GM19023 (cell line): Measurements from ENCODE around the gene IRAG1.

Experiments used
- ATAC-seq: cut with Tn5 transposase; IDR thresholded peaks from one replicate; pipeline ENCODE4 v1.9.1; 2021; ENCODE audit warnings: mild to moderate bottlenecking, moderate library complexity; ENCODE audit not compliant: unreplicated experiment

IRAG1 gene

DNA sequence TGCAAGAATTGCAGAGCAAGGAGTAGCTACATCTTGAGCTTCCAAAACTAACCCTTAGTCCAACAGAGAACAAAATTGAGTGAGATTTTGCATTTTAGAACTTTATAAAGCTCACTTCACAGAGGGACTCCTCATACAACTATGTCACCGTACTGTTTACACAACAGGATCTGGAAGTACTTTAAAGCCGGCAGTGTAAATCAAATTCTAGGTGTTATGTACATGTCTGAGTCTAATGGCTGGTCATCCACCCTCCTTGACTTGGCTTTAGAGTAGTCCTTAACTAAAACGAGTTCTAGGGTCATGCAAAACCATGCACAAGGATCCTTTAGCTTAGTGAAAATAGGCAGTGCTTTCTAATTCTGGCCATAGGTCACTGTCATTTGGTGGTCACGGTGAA is 23.5 kb downstream of the IRAG1 start:
- ATAC-seq, result no peak

DNA sequence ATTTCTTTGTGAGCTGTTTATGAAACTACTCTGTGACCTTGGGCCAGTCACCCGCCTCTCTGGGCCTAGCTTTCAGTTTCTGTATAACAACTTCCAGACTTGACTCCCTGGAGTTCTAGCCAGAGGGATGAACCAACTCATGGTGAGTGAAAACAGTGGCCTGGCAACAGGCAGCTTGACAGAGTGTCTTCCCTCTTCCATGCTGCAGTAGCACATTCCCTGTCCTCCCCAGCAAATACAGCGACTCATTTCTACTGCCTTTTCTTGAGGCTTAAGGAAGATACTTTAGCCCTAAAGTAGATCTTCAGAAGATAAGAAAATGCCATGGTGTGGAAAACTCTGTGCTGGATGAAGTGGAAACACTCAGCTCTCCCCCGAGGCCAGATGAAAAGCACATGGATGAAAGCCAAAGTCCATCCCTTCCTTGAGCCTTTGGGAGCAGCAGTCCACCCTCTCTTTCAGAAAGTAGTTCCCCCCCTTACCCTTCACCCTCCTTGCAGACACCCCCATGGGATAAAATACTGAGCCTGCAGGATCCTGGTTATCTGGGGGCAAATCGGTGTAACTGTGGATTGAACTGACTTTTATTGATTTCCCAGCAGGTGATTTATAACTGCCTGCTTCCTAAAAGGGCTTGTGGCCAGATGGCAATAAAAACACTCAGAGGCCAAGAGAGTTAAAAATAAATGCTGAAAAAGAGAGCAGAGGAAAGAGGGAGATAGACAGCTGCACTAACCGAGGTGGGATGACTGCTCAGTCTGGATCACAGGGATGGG is 24.1 kb downstream of the IRAG1 start:
- ATAC-seq, result no peak

DNA sequence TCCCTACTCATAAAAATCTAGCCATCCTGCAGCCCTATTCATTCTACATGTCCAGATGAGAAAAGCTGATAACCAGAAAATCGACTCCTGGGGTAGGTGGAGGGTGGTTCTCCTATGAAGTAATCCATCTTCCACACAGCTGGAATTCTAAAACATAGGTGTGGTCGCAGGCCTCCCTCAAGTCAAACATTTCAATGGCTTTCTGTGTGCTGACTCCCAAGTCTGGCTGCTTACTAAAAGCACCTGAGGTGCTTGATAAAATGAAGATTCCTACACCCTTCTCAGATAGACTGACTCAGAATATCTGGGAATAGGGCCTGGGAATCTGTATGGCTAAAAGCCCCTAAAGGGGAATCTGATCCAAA is 26.1 kb downstream of the IRAG1 start:
- ATAC-seq, result no peak

DNA sequence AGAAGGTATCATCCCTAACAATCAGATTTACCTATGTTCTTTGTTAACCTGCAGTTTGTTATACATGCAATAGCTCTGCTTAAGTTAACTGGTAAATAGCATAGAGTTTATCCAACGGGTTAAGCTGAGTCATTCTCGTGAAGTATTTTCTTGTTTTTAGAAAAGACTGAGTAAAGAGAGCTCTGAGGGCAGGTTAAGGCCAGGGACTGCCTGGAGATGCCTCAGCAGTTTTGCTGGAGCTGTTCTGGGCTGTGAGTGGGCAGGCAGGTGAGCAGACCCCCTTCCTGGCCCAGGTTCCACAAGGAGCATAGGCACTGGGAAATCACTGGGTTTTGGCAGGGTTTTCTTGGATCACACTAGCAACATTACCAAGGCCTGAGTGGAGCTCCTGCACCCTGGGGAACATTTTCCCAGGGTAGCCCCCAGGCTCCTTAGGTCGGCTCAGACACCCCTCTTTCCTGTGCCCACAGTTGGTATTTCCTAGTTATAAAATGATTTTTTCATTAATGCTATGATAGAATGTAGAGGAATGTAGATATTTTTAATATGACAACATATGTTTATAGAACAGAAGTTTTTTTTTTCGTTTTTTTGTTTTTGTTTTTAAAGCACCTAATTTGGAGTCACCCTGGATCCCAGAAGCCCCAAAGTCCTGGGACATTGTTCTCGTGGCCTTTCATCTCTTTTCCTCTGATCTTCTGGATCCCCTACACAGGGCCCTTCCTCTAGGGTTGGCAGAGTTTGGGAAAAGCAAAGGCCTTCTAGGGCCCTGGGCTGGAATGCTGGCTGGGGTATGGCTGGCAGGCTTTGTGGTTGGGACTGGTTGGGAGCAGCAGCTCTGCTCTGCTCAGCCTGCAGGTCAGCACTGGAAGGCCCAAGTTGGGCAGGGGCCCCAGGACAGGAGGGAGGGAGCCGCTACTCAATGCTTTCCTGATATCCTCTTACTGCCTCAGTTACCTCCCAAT is 26.7 kb downstream of the IRAG1 start:
- no peak for ATAC-seq

DNA sequence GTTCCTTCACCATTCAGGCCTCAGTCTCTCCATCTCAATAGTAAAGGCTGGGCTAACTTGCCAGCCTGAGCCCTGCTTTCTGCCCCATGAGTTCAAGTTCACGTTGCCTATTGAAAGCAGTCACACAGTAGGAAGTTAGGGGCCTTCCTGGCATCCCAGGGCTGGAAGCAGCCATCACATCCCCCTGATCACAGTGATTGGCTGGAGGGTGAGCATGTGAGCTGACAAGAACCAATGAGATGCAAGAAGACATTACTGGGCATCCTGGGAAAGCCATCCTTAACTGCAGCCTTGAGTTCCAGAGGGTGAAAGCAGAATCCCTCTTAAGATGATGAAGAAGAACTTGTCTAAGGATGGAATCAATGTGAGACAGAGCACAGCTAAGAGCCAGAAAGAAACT is 29.1 kb downstream of the IRAG1 start:
- ATAC-seq, result no peak

DNA sequence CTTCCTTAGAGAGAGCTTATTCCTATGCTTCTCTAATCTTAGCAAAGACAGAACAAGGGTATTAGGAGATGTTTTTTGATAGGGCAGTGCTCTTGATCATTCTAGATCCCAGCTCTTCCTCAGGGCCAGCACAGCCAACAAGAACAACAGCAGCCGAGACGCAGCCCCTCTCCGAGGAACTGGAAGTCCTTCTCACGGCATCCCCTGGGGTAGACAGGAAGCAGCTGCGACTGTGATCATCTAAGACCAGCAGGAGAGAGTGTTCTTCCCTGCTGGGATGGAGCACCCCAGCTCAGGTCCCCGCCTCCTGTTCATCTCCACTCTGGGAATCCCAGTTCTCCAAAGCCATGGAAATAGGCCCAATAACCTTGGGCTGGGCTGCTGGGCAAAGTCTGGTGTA is 29.6 kb downstream of the IRAG1 start:
- no peak for ATAC-seq

DNA sequence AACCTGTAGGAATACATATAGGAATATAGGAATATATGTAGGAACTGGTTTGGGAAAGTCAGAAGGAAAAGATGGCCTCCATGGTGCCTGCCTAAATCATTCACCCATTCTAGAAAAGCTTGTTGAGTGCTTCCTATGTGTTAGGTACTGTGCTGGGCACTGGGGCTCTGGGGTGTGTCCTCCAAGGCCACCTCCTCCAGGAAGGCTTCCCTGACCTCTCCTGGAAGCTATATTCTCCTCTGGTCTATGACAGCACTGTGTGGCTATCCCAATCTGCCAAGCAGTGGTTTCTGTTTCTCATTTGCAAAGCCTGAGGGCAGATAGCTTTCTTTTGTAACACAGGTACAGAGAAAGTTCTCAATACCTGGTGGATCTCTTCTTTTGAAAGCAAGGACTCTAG is 30.2 kb downstream of the IRAG1 start:
- no peak for ATAC-seq

DNA sequence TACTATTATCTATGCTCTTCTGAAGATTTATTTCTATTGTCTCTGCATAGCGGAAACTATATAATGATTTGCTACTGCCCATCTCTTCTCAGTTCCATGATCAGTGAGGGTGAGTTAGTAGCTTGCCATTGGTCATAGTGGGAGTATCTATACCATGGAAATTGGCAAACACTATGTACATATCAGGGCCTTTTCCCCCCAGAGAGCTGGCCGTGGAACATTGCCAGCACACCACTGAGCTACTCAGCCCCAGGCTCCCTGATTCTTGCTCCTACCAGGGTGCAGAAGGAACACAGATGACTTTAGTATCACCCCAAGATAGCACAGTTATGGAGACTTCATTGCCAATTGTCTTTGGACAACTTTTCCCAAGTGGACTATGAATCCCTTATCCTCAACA is 33.2 kb downstream of the IRAG1 start:
- ATAC-seq, result no peak

DNA sequence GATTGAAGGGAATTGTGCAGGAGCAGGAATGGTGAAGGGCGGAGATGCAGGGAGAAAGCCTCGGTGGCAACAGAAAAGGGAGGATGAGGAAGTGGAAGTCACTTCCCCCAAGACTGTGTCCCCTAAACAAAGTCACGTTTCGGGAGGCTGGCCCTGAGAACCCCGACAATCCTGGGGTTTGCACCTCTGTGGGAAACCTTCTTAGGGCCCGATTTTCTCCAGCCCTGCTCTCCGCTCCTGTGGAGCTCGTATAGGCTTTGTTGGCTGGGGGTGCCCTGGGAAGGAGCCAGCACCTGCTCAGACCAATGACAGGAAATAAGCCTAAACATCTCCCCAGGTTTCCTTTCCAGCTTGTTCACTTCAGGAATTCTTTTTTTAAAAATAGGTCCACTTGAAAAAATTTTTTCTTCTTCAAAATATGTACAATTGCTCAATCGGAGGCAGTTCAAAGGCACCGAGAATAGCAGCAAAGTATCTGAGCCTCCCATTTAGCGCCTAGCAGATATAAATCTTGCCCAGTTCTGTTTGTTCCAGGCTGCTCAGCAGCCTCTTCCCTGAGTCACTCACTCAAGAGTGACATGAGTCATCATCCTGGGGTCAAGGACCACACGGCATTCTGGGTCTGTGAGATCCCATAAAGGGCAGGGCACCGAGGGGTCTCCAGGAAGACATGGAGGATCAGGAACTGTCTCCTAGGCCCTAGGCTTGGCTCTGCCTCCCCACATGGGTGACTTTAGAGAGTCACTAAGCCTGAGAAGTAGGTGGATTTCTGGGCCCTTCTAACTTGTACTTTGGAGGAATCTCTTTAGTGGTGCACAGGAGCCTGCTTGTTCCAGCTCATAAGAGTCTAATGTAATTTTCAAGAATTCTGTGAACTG is 34.0 kb downstream of the IRAG1 start:
- ATAC-seq, result no peak

DNA sequence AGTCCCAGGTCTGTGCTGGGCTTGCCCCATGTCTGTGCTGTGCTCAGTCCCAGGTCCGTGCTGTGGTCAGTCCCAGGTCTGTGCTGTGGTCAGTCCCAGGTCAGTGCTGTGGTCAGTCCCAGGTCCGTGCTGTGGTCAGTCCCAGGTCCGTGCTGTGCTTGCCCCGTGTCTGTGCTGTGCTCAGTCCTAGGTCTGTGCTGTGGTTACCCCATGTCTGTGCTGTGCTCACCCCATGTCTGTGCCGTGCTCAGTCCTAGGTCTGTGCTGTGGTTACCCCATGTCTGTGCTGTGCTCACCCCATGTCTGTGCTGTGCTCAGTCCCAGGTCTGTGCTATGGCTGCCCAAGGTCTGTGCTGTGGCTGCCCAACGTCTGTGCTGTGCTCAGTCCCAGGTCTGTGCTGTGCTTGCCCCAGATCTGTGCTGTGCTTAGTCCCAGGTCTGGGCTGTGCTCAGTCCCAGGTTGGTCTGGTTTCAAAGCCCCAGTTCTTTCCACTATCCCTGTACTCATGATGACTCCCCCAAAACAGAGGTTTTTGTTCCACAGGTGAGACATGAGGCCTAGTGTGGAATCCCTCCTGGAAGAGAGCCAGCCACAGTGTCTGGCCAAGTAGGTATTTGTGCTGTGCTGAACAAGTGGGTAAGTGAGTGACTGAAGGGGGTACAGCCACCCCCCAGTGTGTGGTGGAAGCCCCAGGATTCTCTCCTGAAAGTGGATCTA is 34.8 kb downstream of the IRAG1 start:
- no peak for ATAC-seq

DNA sequence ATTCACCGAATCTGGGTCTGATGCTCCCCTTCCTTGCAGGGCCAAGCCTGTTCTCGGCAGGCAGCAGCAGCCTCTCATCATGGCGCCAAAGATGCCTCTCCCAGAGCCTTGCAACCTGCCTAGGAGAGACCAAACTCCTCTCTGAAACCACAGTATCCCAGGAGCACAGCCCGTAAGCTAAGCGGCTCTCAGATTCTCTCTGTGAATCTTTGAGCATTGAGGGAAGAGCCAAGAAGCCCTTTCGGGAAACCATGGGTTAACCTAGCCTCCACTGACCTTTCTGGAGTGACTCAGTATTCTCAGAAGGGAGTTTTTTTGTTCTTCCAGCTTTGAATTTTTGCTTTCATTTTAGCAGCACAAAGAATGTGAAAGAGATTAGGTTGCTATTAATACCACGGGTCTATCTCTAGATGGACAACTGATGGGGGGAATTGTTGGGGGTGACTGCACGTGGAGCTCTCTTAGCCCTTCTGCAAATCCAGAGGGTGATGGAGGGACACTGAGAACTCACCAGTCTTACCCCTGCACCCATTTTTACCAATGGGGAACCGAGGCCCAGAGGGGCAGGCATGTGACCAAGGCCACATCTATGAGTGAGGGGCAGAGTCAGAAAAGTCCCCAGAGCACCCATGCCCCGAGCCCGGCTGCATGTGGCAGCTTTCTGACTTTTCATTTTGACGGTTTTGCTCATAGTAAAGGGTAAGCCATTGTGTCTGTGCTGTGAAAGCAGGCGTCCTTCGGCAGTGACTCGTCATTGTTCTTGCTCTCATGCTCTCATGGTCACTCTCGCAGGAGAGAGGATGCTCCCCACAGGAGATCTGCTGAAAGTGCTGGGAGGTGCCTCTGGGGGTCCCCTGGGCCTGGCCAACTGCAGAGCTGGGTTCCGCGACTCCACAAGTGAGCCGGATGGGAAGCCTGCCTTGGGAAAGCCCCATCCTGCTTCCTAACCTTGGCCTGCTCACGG is 36.0 kb downstream of the IRAG1 start:
- ATAC-seq, result peak; percentile 52

DNA sequence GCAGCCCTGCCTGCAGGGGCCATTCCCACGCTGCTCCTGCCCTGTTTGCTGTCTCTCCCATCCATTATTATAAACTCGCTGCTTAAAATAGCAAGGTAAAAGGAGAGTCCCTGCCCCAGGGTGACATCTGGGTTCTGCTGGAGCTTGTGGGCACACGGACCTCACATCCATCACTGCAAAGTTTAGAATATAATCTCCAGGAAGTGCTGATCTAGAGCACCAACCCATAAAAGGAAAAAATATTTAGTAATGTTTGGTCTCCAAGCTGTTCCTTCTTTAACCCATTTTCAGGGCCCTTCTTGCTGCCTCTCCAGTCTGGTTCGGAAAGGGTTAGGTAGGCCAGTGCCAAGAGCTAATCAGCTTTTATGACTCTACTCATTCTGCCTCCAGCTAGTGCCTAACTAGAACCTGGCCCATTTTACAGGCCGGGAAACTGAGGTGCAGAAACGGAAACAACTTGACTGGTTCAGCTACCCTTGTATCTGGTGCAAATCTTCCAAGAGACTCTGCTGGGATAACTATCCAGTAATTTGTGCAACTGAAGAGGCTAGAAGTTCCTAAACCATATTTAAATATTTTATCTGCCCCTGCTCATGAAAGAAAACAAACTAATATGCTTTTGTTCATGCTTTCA is 37.5 kb downstream of the IRAG1 start:
- no peak for ATAC-seq

DNA sequence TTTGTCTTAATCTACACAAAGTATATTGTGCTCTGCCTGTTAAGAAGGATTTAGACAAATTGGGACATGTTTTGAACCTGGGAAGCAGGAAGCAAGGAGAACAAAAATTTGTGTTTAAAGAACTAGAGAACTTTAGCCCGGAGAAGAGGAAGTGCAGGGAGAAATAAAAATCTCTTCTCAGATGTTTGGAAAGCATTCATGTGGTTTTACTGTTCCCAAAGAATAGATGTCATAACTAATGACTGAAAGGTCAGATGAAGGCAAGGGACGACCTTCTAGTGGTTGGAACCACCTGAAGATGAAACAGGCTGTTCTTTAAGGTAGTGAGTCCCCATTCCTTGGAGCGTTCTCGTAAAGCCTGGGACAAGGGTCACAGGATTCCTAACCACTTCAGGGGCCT is 38.3 kb downstream of the IRAG1 start:
- no peak for ATAC-seq

DNA sequence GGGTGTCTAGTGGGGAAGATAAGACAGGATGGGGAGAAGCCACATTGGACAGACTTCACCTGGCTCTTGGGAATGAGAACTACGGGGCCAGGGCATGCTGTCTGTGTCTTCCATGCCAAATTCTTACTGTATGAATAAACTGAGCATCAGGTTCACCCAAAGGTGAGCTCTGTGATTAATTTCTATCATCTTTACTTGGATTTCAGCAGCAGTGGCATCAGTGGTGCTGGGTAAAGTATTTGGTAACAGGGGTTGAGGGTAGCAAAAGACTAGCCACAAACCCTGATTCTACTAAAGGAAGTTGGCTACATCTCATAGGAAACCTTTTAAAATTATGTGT is 38.8 kb downstream of the IRAG1 start:
- ATAC-seq, result no peak

DNA sequence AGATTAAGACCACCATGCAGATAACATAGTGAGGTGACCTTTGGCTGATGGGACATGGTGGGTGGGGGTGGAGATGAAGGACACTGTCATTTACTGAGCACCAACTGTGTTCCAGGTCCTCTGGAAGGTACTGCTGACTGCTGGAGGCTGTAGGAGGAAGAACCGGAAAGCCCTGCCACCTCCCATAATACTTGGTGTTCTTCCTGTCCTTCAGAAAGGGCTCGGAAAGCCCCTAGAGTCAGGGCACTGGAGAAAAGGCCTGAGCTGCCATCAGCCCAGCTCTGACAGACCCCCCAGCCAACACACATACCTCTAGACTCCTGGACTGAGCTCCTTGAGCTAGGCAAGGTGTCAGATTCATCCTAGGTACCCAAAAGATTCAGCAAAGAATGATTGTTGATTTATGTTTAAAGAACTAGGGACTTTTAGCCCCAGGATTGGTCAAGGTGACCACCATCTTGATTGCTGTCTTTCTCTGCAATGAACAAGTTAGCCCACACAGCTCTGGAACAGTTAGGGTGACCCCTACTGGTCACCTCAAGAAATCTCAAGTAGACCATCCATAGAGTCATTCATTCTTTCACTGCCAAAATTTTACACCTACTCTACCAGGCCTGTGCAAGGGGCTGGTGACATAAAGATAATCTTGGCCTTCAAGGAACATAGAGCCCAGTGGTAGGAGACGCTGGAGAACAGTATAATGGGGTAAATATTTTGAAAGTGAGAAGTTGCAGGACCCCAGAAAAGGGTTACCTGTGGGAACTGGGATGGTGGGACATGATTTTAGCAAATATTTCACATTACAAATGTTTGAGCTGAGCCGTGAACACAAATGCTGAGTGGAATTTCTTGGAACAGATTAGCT is 39.4 kb downstream of the IRAG1 start:
- ATAC-seq, result no peak

DNA sequence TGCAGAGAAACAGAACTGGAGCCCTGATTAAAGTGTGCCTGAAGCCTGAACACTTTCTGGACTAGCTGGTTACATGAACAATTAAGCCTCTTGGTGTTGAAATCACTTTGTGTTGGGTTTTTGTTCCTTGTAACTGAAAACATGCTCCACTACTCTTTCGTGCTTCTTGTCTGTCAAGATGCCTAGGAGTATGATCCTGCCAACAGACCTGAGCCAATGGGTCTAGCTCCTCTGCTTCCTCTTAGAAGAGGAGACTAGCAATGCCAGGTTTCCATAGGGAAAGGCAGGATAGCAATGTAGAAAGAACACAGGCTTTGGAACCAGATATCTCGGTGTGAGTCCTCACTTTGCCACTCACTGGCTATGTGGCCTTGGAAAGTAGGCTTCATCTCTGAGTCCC is 40.3 kb downstream of the IRAG1 start:
- no peak for ATAC-seq

DNA sequence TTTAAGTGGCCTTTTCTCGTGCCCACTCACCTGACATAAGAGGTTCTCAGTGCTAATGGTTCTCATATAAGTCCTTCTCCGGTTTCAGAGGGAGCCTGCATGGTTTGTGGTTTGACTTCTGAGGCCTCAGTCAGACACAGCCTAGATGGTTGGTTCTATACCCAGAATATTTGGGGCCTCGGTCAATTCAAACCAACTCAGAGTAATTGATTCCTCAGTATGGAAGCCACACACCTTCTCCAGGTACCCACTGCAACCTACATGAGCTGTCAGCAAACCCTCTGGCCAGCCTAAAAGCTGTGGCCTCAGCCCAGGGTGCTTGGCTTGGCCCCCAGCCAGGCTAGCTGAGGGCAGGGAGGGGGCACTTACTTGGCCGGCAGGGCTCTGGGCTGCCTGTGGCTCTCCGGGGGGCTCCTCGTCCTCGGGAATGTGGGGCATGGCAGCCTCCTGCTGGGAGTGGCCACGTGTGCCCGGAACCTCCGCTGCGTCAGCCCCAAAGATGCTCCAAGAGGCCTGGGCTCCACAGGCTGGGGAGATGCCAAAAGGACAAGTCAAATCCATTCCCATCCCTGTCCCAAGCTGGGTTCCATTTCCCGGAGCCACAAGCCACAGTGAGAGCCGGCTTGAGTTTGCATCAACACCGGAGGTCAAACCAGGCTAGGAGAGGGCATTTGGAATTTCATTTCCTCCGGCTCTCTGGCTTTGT is 41.7 kb downstream of the IRAG1 start:
- ATAC-seq, result no peak

DNA sequence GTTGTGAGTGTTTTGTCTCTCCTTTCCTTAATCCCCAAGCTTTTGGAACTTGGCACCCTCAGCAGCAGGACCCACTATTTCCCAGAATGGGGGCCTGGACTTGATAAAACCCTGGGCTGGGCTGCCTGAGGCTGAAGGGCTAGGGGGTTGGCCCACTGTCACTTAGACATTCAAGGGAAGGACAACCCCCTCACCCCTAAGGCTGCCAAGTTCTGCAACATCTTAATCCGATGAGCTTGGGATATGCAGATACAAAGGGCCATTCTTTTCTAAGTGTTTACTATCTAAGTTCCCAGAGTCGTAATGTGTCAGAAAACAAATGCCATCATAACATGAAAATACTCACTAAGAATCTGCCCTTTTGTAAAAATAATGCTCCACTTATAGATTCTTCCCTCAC is 42.9 kb downstream of the IRAG1 start:
- no peak for ATAC-seq
